ENCODE data around the gene TMEM130. TPM values are rescaled to one million over a fixed set of nuclear protein-coding genes. Genes with fewer than 3 reads are reported as not detected.

TMEM130 gene
- total RNA-seq, 1 donor from 2014 or later = 1.7 TPM

GRCh38 chr7:98807068-98808048, 62.5 kb downstream of the TMEM130 start:
- Mint-ChIP-seq H3K9me3 (ENCODE audit: unreplicated experiment) (no peaks in the 10 kb centered on the region), H3K27me3 (ENCODE audit: unreplicated experiment) (no peaks in the 10 kb centered on the region), H3K27ac (ENCODE audit: unreplicated experiment) (no peak overlapping the region), H3K4me1 (ENCODE audit: unreplicated experiment) (no peaks in the 10 kb centered on the region), H3K36me3 (ENCODE audit: unreplicated experiment) (no peaks in the 10 kb centered on the region), H3K4me3 (ENCODE audit: unreplicated experiment) (no peak overlapping the region)
- TF ChIP-seq CTCF (IDR thresholded peaks at IDR 0.05) = no peak
- DNase-seq (ENCODE audit: extremely low spot score, unreplicated experiment) = no peak

- Mint-ChIP-seq H3K36me3 (ENCODE audit: unreplicated experiment) (no peaks in the 10 kb centered on the region), H3K9me3 (ENCODE audit: unreplicated experiment) (peaks cover 2% of the 10 kb centered on the region), H3K27ac (ENCODE audit: unreplicated experiment) (no peak overlapping the region), H3K4me3 (ENCODE audit: unreplicated experiment) (no peak overlapping the region), H3K4me1 (ENCODE audit: unreplicated experiment) (no peaks in the 10 kb centered on the region), H3K27me3 (ENCODE audit: unreplicated experiment) (no peaks in the 10 kb centered on the region)
- no peak for TF ChIP-seq CTCF (IDR thresholded peaks at IDR 0.05)
- DNase-seq (ENCODE audit: extremely low spot score, unreplicated experiment) = no peak
These were observed 63.6 kb downstream of the TMEM130 start for GRCh38 chr7:98805956-98806838.

GRCh38 chr7:98802781-98803110, 67.1 kb downstream of the TMEM130 start:
- H3K4me1 Mint-ChIP-seq (ENCODE audit: unreplicated experiment) = no peaks in the 10 kb centered on the region
- H3K4me3 Mint-ChIP-seq (ENCODE audit: unreplicated experiment) = no peak overlapping the region
- no peaks in the 10 kb centered on the region for H3K36me3 Mint-ChIP-seq (ENCODE audit: unreplicated experiment)
- no peaks in the 10 kb centered on the region for H3K27me3 Mint-ChIP-seq (ENCODE audit: unreplicated experiment)
- no peak for DNase-seq (ENCODE audit: extremely low spot score, unreplicated experiment)
- H3K9me3 Mint-ChIP-seq (ENCODE audit: unreplicated experiment) = peaks cover 4% of the 10 kb centered on the region
- H3K27ac Mint-ChIP-seq (ENCODE audit: unreplicated experiment) = no peak overlapping the region
- TF ChIP-seq CTCF (IDR thresholded peaks at IDR 0.05) = no peak

- DNase-seq (ENCODE audit: extremely low spot score, unreplicated experiment) = no peak
- peaks cover 4% of the 10 kb centered on the region for H3K9me3 Mint-ChIP-seq (ENCODE audit: unreplicated experiment)
- no peaks in the 10 kb centered on the region for H3K36me3 Mint-ChIP-seq (ENCODE audit: unreplicated experiment)
- H3K27ac Mint-ChIP-seq (ENCODE audit: unreplicated experiment) = no peak overlapping the region
- no peaks in the 10 kb centered on the region for H3K27me3 Mint-ChIP-seq (ENCODE audit: unreplicated experiment)
- H3K4me1 Mint-ChIP-seq (ENCODE audit: unreplicated experiment) = no peaks in the 10 kb centered on the region
- TF ChIP-seq CTCF (IDR thresholded peaks at IDR 0.05) = no peak
- H3K4me3 Mint-ChIP-seq (ENCODE audit: unreplicated experiment) = no peak overlapping the region
These were observed 67.6 kb downstream of the TMEM130 start for GRCh38 chr7:98802088-98802780.
